GM21390 (cell line): ENCODE data around the gene ABI1.

Experiments
- ATAC-seq: cut with Tn5 transposase; IDR thresholded peaks from one replicate; pipeline ENCODE4 v1.9.1; 2021; ENCODE audit not compliant: unreplicated experiment

ABI1 gene

DNA sequence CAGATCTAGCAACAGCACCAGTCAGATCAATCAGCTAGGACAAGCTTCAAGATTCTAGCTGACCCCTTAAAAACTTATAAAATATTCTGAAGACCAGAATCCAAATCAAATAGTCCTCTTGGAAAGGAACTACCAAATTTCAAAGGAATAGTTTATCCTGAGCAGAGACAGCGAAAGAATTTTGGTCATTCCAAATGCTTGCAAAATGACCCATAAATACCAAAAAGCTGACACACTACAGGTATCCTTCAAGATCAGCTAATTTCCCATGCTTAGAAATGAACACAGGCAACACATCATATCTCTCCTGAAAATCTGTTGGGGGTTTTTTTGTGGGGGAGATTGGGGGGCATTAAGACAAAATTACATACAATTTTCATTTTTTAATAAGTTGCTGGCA, 84.5 kb downstream of the ABI1 start:
- ATAC-seq = no peak

DNA sequence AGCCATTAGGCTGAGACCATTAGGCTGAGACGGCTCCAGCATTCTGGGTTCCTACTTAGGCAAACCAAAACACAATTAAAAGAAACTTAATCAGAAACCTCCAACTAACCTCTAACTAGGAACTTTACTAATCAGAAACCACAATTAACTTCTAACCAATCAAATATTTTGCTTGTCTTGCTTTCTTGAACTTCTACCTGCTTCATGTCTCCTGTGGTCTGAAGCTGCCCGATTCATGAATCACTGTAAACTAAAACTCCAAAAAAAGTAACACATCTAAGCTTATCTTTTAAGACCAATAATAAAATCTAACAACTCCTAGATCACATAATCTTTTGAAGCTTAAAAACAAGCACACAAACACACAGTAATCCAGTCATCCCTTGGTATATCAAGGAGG, 87.1 kb downstream of the ABI1 start:
- no peak for ATAC-seq

DNA sequence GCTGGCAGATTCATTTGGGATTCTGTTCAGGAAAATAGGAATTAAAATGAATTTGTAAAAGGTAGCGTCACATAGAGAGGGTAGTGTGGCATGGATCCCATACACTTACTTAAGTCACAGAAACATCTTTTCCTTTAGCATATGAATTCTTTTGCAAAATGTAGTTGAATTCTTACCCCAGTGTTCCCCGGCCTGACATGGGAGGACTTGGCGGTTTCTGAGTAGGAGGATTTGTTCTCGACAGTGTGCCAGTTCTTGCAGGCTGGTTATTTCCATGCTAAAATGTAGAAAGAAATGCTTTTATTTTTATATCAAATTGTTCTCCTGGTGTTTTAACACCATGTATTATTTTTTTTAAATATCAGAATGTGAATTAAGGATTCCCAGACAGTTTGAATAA, 90.7 kb downstream of the ABI1 start:
- ATAC-seq = no peak

DNA sequence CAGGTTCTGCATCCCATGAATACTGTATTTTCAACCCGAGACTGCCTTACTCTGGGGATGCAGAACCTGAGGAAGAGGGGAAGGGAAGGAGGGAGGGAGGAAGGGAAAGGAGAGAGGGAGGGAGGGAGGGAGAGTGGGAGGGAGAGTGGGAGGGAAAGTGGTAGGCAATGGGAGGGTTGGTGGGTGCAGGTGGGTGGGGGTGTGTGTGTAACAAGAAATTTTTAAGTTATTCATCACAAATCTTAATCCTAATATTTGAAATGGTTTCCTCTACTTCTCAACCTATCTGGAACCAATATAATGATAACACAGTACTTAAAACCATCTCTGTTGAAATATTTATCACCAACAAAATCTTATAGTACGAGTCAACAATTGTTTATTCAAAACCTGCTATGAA, 95.2 kb downstream of the ABI1 start:
- no peak for ATAC-seq

DNA sequence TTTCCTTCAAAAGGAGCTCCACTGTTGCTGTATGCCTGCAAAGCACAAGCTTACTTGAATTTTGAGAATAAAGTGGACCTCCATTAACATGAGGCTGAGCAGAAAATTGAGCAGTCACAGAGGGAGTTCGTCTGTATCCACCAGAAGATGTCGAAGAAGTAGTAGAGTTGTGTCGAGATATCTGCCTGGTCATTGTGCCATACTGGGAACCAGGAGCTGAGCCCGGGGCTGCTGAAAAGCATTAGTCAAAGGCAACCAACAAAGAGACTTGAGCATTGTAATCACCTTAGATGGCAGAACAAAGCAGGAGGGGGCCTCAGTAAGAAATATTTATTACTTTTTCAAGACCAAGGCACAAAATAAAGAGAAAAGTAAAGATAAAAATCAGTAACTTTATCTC, 101.8 kb downstream of the ABI1 start:
- no peak for ATAC-seq

DNA sequence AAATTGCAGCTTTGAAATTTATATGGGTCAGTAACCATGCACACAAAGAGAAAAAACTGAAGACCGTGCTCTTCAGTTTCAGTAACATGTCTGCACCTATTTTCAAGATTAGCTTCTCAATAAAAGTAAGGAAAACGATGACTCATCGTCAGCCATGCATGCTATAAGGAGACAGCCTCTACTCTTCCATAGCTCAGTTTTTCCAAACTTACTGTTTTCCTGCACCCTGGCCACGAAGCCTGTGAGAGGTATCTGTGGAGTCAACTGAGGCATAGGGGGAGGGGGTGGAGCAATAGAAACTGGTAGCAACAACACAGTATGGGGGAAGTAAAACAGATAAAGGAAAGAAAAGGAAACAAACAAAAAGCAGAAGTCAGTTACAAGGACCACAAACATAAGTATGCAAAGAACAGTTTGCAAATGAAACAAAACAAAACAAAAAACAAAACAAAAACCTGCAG, 105.3 kb downstream of the ABI1 start:
- ATAC-seq = peak; percentile 92

DNA sequence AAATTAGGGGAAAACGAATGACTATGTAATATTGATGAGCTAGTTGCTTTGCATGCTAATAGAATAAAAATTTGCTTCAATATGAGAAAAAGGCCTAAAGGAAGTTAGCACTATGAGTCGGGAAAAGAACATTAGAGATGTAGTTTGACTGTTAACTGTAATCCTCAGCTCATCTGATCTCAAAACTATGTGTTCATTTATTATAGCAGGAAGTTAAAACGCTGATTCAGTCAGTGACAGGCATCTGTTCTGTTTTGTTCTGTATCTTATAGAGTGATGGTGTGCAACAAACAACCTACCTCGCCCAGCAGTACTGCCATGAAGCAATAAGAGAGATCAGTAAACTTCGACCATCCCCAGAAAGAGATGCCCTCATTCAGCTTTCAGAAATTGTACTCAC, 114.7 kb downstream of the ABI1 start:
- no peak for ATAC-seq

DNA sequence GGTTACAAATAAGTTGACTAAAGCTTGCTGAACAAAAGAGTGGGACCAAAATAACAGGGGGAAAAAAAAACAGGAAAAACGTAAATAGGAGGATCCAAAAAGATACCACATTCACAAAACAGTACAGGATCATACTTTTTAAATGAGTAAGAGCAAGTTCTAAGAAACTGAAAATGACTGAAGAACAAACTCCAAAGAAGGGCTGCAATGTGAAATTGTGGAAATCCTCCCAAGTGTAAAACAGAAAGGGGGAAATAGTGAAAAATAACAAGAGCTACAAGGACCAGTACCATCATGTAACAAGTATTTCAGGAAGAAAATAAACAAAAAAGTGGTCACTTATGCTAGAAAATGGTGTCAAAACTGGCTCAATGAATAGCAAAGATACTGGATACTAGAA, 116.9 kb downstream of the ABI1 start:
- ATAC-seq = no peak

DNA sequence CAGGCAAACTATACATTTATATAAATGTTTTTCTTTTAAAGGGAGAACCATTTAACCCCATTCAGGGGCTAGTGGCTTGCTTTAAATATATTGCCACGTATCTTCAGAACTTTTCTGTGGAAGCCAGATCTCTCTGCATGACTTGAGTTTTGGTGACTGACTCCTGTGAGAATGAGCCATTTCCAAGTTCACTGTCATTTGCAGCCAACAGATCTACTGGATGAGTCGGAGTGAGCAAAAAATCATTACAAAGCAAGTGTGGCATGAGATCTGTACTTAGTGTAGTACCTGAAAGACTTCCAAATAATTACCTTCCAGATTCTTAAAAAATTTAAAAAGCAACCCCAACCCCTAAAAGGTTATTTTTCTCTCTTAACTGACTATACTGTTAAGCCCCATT, 117.7 kb downstream of the ABI1 start:
- ATAC-seq = no peak

DNA sequence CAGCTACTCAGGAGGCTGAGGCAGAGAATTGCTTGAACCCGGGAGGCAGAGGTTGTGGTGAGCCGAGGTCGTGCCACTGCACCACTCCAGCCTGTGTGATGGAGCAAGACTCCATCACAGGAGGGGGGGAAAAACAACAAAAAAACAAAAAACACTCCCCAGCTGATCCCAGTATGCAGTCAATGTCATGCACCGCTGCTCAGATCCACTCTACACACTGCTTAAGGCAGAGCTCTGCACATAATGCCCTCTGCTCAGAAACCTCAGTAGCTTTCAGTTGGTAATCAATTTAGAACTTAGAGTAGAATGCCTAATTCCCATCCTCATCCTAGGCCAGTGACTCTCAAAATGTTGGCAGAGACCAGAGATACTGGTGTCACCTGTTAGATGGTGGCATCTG, 119.4 kb downstream of the ABI1 start:
- ATAC-seq = no peak

DNA sequence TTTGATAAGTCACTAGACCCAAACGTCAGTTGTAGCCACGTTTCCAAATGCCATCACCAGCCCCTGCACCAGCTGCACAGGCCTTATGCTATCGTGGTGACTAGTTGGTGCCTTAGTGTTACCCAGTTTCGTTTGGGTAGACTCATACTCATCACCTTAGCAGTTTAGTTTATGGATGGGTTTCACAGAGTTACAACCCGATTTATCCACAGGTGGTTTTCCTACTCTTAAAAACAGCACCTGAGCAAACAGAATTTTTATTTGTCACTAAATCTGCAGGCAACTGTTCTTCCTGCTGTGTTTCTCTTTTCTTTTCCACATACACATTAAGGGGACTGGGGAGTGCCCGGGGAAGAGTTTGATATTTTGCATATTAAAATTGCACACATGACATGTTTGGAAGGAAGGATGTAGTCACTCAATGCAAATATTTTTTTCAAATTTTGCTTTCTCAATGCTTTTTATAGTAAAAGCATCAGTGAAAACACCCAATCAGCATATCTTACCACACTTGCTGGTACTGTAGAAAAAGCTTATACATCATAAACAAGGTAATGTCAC, 121.6 kb downstream of the ABI1 start:
- ATAC-seq = no peak

DNA sequence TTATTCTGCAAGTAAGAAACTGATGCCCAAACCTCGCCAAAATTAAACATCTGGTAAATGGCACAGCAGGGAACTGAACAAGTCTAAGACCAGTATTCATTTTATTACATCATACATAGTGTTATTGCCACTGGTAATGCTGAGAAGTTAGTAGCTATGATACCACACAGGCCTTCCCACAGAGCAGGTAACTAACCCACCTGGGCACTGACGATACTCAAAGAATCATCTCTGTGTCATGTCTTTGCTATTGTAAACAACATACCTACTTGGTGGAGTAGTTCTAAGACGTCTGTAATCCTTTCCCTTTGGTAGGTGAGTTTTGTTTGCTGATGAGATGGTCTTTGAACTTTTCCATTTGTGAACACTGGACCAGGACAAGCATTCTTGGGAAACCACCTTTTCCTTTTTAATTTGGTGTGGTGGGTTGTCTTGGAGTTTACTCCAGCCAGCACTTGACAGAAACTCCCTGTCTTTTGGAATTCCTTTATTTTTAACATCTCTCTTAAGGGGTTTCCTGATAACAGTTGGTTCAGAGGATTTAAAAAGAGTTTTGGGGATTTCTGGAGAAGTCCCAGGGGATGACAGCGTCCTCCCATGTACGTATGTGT, 122.4 kb downstream of the ABI1 start:
- no peak for ATAC-seq

DNA sequence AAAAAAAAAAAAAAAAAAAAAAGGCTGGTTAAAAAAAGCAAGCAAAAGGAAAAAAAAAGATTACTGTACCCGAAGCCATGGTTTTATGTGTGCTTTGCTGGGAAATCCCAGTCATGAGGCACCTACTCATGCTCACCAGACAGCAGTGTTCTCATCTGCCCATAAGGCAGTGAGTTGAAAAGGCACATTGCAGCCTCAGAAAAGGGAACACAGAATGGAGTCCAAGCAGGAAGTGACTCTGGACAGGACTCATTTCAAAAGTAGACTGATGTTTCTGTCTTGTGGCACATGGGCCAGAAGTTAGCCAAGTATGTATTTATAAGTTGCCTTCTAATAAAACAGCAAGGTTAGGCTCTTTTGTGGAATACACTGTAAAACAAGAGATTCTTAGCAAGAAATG, 123.0 kb downstream of the ABI1 start:
- peak; percentile 77 for ATAC-seq

DNA sequence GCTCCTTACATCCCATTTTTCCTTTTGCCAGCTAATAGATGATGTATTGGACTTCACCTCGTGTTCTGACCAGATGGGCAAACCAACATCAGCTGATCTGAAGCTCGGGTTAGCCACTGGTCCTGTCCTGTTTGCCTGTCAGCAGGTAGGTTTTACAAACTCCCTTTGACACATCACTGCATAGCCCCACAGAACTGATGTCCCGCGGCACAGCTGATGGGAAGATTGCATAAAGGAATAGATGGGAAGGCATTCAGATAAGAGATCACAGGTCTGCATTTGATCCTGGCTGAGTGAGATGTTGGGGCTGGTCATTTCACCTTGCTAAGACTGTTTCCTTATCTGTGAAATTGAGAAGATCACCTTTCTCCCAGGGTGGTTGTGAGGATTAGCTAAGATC, 125.3 kb downstream of the ABI1 start:
- ATAC-seq = no peak

DNA sequence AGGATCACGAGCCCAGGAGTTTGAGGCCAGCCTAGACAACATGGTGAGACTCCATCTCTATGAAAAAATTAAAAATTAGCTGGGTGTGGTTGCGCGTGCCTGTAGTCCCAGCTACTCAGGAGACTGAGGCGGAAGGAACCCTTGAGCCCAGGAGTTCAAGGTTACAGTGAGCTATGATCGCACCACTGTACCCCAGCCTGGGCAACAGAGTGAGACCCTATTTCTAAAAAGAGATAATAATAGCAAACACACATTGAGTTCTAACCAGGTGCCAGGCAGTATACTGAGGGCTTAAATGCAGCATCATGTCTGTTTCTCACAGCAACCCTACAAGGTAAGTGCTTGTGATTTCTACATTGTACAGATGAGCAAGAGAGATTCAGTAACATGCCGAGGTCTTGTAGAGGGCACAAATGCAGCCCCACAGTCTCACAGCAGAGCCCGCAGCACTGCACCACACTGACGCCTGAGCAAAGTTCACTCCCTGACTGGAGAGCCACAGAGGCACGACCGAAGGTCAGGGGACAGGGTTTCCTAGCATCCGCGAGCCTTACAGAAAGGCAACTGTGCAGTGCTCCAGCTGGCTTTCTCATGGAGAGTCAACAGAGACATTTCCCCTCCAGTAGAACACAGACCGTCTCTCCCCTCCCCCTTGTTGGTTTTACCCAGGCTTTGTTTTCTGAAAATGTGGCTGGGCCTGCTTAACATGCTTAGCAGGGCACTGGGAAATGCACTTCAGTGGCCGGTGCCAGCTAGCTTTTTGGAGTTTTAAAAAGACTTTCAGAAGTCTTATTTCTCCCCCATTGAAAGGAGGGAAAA, 126.8 kb downstream of the ABI1 start:
- ATAC-seq = no peak

DNA sequence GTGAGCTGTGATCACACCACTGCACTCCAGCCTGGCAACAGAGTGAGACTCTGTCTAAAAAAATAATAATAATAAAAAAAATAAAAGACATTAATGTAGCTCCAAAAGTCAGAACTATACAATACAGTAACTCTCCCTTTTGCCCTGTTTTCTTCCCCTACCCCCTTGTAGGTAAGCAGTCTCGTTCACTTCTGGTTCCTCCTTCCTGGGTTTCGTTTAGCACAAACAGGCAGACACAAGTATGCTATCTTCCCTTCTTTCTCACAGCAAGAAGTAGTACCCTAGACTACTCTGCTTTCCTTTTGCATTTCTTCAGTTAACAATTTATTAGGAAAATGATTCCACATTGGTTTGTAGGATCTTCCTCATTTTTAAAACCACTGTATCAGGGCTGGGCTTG, 130.2 kb downstream of the ABI1 start:
- no peak for ATAC-seq

DNA sequence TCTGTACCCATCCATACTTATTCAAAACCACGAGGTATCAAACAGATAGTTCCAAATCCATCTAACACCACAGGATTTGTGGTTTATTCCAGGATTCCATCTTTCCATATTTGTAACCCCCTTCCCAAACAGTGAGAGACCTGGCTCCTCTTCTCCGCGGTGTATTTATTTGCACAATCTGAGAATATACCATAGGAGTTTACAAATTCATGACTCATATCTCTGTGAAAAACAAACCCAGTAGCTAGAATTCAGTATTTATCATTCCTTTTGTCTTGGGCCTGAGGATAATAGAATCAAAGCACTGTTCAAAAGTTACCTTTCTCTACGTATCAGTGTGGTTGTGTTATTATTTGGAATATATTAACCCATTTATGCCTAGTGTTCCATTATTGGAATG, 131.4 kb downstream of the ABI1 start:
- ATAC-seq = no peak

DNA sequence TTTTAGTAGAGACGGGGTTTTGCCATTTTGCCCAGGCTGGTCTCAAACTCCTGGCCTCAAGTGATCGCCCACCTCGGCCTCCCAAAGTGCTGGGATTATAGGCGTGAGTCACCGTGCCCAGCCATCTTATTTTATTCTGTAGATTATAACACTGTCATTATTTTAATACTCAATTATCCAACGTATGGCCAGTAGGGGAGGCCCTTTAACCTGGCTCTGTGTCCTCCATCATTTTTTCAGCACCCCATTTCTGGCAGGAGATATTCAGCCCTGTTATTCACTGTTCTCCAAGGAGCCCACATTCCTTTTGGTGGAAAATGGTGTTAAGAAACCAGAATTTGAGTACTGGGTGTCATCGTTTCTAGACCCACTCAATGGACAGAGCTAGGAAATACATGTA, 131.8 kb downstream of the ABI1 start:
- ATAC-seq = no peak

DNA sequence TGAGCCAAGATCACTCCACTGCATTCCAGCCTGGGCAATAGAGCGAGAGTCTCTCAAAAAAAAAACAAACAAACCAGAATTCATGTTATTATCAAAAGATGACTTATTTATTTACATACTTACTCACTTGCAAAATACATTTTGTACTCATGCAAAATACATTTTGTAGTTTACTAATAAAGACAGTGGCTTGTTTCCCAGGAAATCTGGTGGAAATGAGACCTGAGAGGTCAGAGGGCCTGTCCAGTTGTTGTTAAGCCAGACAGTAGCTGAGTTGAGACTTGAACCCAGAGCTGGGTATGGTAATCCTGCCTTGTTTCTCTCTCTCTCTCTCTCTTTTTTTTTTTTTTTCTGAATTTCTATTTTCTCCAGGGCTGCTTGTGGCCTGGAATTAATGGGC, 133.8 kb downstream of the ABI1 start:
- no peak for ATAC-seq

DNA sequence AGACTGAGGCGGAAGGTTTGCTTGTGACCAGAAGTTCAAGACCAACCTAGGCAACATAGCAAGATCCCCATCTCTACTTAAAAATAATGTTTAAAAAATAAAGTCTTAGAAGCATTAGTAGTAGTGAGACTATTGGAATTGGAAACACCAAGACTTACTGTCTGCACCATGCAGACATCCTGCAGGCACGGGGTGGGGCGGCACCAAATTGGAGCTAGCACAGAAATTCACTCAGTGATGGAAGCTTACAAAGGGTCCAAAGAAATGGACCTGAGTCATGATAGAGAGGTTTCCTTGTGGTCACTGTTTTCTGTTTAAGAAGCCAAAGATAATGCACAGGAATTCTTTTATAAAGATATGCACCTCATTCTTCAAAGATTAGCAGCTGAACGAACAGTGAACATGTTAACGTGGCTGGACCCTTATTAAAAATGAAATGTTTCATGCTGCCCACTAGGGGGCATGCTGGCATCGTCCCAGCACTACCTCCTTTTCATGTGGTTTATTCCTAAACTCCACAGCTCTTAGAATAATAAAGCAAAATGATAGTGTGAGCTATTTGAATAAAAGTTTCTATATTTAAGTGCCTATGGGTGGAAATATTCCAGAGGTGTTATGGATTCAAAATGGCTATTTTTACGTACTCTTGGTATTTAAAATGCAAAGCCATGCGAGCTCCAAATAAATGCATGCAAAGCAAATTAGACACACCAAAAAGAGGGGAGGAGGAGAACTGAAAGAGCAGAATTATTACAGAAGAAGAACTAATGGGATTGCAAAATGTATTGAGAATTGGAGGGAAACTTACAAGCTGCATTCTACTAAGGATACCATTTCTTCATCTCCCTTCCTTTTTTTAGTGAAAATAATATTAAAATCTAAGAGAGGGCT, 134.7 kb downstream of the ABI1 start:
- no peak for ATAC-seq

DNA sequence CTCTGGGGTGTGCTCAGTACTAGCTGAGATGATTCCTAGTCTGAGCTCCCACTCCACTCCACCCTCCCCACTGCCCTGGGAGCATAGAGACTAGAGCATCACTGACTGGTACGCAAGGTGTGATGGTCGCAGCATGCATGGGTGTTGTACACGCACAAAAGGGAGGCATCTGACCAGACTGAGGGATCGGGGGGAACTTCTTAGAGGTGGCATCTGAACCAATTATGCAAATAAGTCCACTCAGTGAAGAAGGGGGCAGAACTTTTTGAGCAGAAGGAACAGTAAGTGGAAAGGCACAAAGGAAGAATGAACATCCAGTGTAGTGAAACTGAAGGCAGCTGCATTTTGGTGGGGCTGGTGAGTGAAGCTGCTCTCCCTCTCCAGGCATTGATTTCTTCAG, 137.7 kb downstream of the ABI1 start:
- no peak for ATAC-seq

DNA sequence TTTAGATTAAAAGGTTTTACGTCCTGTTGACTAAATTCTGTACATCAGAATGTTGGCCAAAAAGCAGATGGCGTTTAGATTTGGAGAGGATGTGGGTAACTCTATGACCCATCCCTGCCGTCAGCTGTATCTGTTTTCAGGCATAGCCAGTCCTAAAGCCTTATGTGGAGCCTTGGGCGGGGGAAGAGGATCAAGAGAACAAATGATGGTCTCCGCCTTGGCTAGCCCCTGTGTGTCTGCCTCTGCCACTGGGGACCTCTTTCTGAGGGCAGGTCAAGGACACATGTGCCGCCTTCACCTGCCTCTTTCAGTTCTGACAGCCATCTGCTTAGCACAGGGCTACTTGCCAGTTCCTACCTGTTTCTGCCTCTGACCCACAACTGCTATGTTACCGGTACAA, 139.2 kb downstream of the ABI1 start:
- ATAC-seq = no peak
